Endothelial cell of umbilical vein (primary cell): ENCODE measurements around the gene DGCR2. TPM values are rescaled to one million over a fixed set of nuclear protein-coding genes. Genes with fewer than 3 reads are reported as not detected.

Source experiments
- BruUV-seq: library from RNA; stranded (reverse); fragments of 400-500 nt; replicated peaks from 2 replicates; lab custom pipeline; 2021; lab: Mats Ljungman, UMichigan
- CTCF ChIA-PET: fragments of 300-600, 350-600 bp; sonication (Branson Sonifier 250); formaldehyde crosslinking; loops from one replicate; lab custom pipeline; 2021; ENCODE audit warnings: antibody characterized with exemption, inconsistent platforms; lab: Charles Lee
- POLR2A ChIA-PET: fragments of 300-600, 350-600 bp; sonication (Branson Sonifier 250); formaldehyde crosslinking; loops from one replicate; lab custom pipeline; 2021; ENCODE audit warnings: antibody characterized with exemption, inconsistent platforms; lab: Charles Lee
- DNase-seq: peaks from one replicate; pipeline ENCODE4 v3.0.0-alpha.2; 2011; ENCODE audit warnings: low read depth, low spot score
- FAIRE-seq: peaks from 2 replicates; lab custom pipeline; 2011; peaks lifted over from hg19 to GRCh38; lab: Jason Lieb, UNC
- H2AFZ ChIP-seq: 2 replicates; pipeline ENCODE4 v1.6.0; 2012; ENCODE audit warnings: low read depth, low read length, control low read depth, inconsistent platforms
- H3K27ac ChIP-seq: 2 replicates; pipeline ENCODE4 v1.5.1; 2011; ENCODE audit warnings: low read depth, mild to moderate bottlenecking, control low read depth, low read length, moderate library complexity; ENCODE audit not compliant: insufficient read depth
- H3K27me3 ChIP-seq, 2 experiments: 2 replicates each; pipeline versions ENCODE4 v1.6.0 to v1.6.1; 2011; ENCODE audit warnings: low read length in 2 of 2, mixed read lengths in 1 of 2; ENCODE audit not compliant: control insufficient read depth in 2 of 2, insufficient read depth in 2 of 2
- H3K36me3 ChIP-seq, 2 experiments: 2 replicates in 1 of 2; 3 replicates in 1 of 2; pipeline ENCODE4 v1.5.1; 2011; ENCODE audit warnings: low read length in 2 of 2, mild to moderate bottlenecking in 1 of 2, moderate library complexity in 1 of 2; ENCODE audit not compliant: control insufficient read depth in 2 of 2, insufficient read depth in 2 of 2; ENCODE audit errors: extremely low read depth in 1 of 2
- H3K4me1 ChIP-seq: 3 replicates; pipeline ENCODE4 v1.5.1; 2011; ENCODE audit warnings: mild to moderate bottlenecking, low read length; ENCODE audit not compliant: control insufficient read depth, insufficient read depth; ENCODE audit errors: extremely low read depth
- H3K4me2 ChIP-seq: 2 replicates; pipeline ENCODE4 v1.6.1; 2011; ENCODE audit warnings: low read length, control low read depth, mixed read lengths; ENCODE audit not compliant: insufficient read depth
- H3K4me3 ChIP-seq, 3 experiments: fragments of 200-600 bp in 1 of 3; sonication (generic), shearing (Covaris generic) in 1 of 3; replicated peaks in 1 of 3; 2 replicates each; pipeline ENCODE4 v1.5.1; 2011 to 2016; ENCODE audit warnings: control low read depth in 3 of 3, low read length in 3 of 3, mild to moderate bottlenecking in 2 of 3, inconsistent platforms in 1 of 3, low read depth in 1 of 3, moderate library complexity in 1 of 3; ENCODE audit not compliant: insufficient read depth in 1 of 3
- H3K79me2 ChIP-seq: 2 replicates; pipeline ENCODE4 v1.6.0; 2012; ENCODE audit warnings: low read length, inconsistent platforms; ENCODE audit not compliant: control insufficient read depth, insufficient read depth
- H3K9ac ChIP-seq: replicated peaks from 2 replicates; pipeline ENCODE3; 2011; ENCODE audit warnings: low read length, control low read depth; ENCODE audit not compliant: insufficient read depth; ENCODE audit errors: extremely low read depth
- H3K9me1 ChIP-seq: replicated peaks from 3 replicates; pipeline ENCODE4 v1.6.0; 2011; ENCODE audit warnings: mild to moderate bottlenecking, low read length; ENCODE audit not compliant: control insufficient read depth, insufficient read depth; ENCODE audit errors: extremely low read depth
- H3K9me3 ChIP-seq: replicated peaks from 2 replicates; pipeline ENCODE4 v1.5.1; 2012; ENCODE audit warnings: low read length, inconsistent platforms; ENCODE audit not compliant: control insufficient read depth, insufficient read depth
- H4K20me1 ChIP-seq: replicated peaks from 2 replicates; pipeline ENCODE3; 2011; ENCODE audit warnings: mild to moderate bottlenecking, low read length; ENCODE audit not compliant: control insufficient read depth, insufficient read depth; ENCODE audit errors: extremely low read depth
- EZH2 ChIP-seq: IDR thresholded peaks from 2 replicates; pipeline ENCODE4 v1.6.1; 2012; ENCODE audit warnings: borderline replicate concordance, low read depth, mild to moderate bottlenecking, moderate library complexity, low read length, inconsistent platforms; ENCODE audit not compliant: severe bottlenecking
- FOS ChIP-seq: IDR thresholded peaks from 2 replicates; pipeline ENCODE4 v1.6.1; 2011; ENCODE audit warnings: mild to moderate bottlenecking, low read length, moderate library complexity, borderline replicate concordance; ENCODE audit not compliant: insufficient read depth
- GATA2 ChIP-seq: IDR thresholded peaks from 2 replicates; pipeline ENCODE4 v1.7.0; 2011; ENCODE audit warnings: low read depth, mild to moderate bottlenecking, moderate library complexity, mixed read lengths, low read length; ENCODE audit not compliant: insufficient read length, insufficient read depth
- JUN ChIP-seq: IDR thresholded peaks from 2 replicates; pipeline ENCODE4 v1.6.1; 2011; ENCODE audit warnings: borderline replicate concordance, low read depth; ENCODE audit not compliant: insufficient read length, insufficient read depth
- MYC ChIP-seq: IDR thresholded peaks from one replicate; pipeline ENCODE4 v1.6.1; 2011; ENCODE audit warnings: mild to moderate bottlenecking, low read depth, low read length
- POLR2A ChIP-seq: IDR thresholded peaks from 2 replicates; pipeline ENCODE4 v1.6.1; 2012; ENCODE audit warnings: low read depth, mild to moderate bottlenecking, control low read depth, low read length
- POLR2AphosphoS5 ChIP-seq: IDR thresholded peaks from 2 replicates; pipeline ENCODE4 v1.6.1; 2012; ENCODE audit warnings: low read depth, mild to moderate bottlenecking, control low read depth, low read length, moderate library complexity; ENCODE audit not compliant: insufficient read depth
- dilution Hi-C: fragments of 300-500 bp; cut with MboI; formaldehyde crosslinking; loops from one replicate; pipeline ENCODE4 v1.15.0; 2019; ENCODE audit warnings: low sequenced_read_pairs; ENCODE audit not compliant: extremely low pct_ligation_motif_present
- intact Hi-C: fragments of 100-400 bp; cut with micrococcal nuclease; formaldehyde crosslinking; loops from one replicate; pipeline ENCODE4 v1.10.0; 2022
- polyA plus RNA-seq, 4 experiments: library from polyadenylated mRNA; depleted of rRNA in 3 of 4; stranded (reverse) in 3 of 4; unstranded in 1 of 4; fragments of >200 nt; gene quantifications; 2 replicates each; pipeline versions ENCODE4 v1.2.1 to v1.2.3, GENCODE V29; 2011 to 2012; ENCODE audit warnings: missing spikeins in 1 of 4
- total RNA-seq: library from RNA; stranded (reverse); gene quantifications from 2 replicates; pipeline ENCODE4 v1.2.3, GENCODE V29; 2021
- TF ChIP-seq, protein P1 (sequence below): IDR thresholded peaks from 2 replicates; pipeline ENCODE4 v1.6.1; 2011; ENCODE audit not compliant: insufficient read depth, insufficient read length
- TF ChIP-seq, protein P2 (sequence below), 2 donors: IDR thresholded peaks; 1 replicate in 1 of 2; 2 replicates in 1 of 2; pipeline ENCODE4 v1.5.1; 2011; ENCODE audit warnings: low read length in 2 of 2, mild to moderate bottlenecking in 2 of 2, moderate library complexity in 2 of 2, control low read depth in 1 of 2, inconsistent platforms in 1 of 2, low read depth in 1 of 2; ENCODE audit not compliant: insufficient read depth in 1 of 2; ENCODE audit errors: extremely low read depth in 1 of 2

The DGCR2 gene
- total and polyA plus RNA-seq, 2 donors (not counting 3 experiments of a cell fraction or from before 2014, with no cell fraction given) = 44.8 to 51.2 TPM

DNA sequence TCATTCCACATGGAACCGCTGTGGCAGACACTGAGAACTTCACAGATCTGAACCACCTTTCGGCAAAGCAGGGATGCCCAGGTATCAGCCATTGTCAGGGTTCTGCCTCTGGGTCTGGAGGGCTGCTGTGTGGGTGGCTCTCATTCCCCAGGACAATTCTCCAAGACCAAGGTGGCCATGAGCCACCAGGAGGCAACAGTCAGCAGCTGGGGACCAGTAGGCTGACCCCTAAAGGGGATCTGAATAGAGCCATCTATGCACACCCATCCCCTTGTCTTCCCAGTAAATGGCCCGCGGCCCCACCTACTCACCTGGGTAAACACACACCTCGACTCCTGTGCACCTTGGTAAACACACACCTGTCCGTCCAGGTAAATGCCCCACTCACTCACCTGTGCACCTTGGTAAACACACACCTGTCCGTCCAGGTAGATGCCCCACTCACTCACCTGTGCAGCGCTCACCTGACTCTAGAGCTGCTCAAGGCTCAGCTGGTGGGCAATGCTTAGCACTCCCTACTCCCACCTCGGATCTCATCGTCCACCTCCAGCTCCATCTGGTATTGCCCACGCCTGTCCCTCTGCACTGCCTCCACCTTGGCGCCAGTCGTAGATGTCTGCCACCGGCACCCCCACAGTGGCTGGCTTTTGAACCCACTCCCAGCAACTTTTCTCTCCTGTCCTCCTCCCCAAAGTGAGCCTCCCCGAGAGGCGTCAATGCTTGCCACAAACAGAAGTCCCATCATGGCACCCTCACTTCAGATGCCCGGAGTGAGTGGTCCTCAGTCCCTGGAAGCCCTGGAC, 46.1 kb upstream of the DGCR2 start:
- FAIRE-seq (no peak), DNase-seq (no peak)
- no TSS peak for BruUV-seq
- ChIA-PET POLR2A (interaction anchor here (0.5 to 0.8 kb wide), 2 partner anchors 10 to 493 kb away, joined by 5 read pairs; no protein-coding TSS in a partner anchor), CTCF (interaction anchor here (1.2 kb wide), 1 partner anchor 10 kb away, joined by 3 read pairs; no protein-coding TSS in a partner anchor)
- Histone ChIP-seq H3K36me3 (no peaks in the 10 kb centered on the region), H3K79me2 (peaks cover 18% of the 10 kb centered on the region), H4K20me1 (no peaks in the 10 kb centered on the region), H3K27ac (no peak overlapping the region), H3K4me2 (no peak overlapping the region), H3K9ac (no peak overlapping the region), H2AFZ (no peak overlapping the region), H3K9me3 (no peaks in the 10 kb centered on the region), H3K4me1 (peaks cover 17% of the 10 kb centered on the region), H3K9me1 (no peaks in the 10 kb centered on the region), H3K27me3 (peaks cover 22 to 24% of the 10 kb centered on the region in 2 experiments), H3K4me3 (no peak overlapping the region)
- intact Hi-C loops (no loop called here), dilution Hi-C loops (no loop called here)
- TF ChIP-seq POLR2A (no peak), JUN (no peak), EZH2 (no peak)

DNA sequence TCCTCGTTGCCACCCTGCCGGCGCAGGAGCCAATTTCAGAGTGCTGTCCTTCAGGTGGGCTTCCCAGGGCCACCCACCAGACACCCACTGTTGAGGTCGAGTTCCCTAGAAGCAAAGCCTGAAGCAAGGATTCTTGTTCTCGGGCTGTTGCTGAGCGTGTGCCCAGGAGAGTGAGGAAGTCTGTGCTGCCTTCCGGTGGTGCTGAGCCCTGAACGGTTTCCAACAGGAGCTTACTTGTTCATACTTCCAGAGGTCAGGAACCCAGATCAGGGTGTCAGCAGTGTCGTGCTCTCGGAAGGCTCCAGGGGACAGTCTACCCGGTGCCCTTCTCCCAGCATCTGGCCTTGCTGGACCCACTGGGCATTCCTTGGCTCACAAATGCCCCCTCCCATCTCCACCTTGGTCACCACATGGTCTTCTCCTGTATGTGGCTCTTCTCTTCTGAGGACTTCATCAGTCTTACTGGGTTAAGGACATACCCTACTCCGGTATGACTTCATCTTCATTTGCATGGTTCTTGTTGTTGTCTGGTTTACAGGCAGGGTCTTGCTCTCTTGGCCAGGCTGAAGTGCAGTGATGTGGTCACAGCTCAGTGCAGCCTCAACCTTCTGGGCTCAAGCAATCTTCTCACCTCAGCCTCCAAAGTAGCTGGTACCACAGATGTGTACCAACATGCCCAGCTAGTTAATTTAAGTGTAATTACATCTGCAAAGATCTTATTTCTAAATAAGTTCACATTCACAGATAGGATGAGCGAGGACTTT, 45.1 kb upstream of the DGCR2 start:
- BruUV-seq = no TSS peak
- CTCF ChIA-PET = interaction anchor here (1.1 kb wide), 1 partner anchor 12 kb away, joined by 5 read pairs; no protein-coding TSS in a partner anchor

More for the DNA sequence above, 45.1 kb upstream of the DGCR2 start:
- no peak for DNase-seq
- no peak overlapping the region for H3K9ac ChIP-seq
- no peaks in the 10 kb centered on the region for H3K9me1 ChIP-seq
- H3K79me2 ChIP-seq = peaks cover 8% of the 10 kb centered on the region
- no peak for TF ChIP-seq MYC
- no peak for TF ChIP-seq POLR2AphosphoS5
- TF ChIP-seq, protein P1, sequence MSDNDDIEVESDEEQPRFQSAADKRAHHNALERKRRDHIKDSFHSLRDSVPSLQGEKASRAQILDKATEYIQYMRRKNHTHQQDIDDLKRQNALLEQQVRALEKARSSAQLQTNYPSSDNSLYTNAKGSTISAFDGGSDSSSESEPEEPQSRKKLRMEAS = no peak
- TF ChIP-seq GATA2 = no peak
- TF ChIP-seq POLR2A = no peak
- TF ChIP-seq, protein P2, sequence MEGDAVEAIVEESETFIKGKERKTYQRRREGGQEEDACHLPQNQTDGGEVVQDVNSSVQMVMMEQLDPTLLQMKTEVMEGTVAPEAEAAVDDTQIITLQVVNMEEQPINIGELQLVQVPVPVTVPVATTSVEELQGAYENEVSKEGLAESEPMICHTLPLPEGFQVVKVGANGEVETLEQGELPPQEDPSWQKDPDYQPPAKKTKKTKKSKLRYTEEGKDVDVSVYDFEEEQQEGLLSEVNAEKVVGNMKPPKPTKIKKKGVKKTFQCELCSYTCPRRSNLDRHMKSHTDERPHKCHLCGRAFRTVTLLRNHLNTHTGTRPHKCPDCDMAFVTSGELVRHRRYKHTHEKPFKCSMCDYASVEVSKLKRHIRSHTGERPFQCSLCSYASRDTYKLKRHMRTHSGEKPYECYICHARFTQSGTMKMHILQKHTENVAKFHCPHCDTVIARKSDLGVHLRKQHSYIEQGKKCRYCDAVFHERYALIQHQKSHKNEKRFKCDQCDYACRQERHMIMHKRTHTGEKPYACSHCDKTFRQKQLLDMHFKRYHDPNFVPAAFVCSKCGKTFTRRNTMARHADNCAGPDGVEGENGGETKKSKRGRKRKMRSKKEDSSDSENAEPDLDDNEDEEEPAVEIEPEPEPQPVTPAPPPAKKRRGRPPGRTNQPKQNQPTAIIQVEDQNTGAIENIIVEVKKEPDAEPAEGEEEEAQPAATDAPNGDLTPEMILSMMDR (IDR thresholded peaks at IDR 0.05; ENCODE audit: extremely low read depth in 1 of 2, insufficient read depth in 1 of 2, low read depth in 1 of 2, low read length in 2 of 2) = no peak
- TF ChIP-seq FOS = no peak
- TF ChIP-seq EZH2 = no peak
- TF ChIP-seq JUN = no peak
- no peak overlapping the region for H3K27ac ChIP-seq
- no peaks in the 10 kb centered on the region for H3K9me3 ChIP-seq
- no peak overlapping the region for H2AFZ ChIP-seq
- no peak overlapping the region for H3K4me3 ChIP-seq
- intact Hi-C loops = no loop called here
- H3K36me3 ChIP-seq = no peaks in the 10 kb centered on the region
- no peak overlapping the region for H3K4me2 ChIP-seq
- H3K27me3 ChIP-seq = peaks cover 22 to 26% of the 10 kb centered on the region in 2 experiments
- POLR2A ChIA-PET = no interaction called here
- dilution Hi-C loops = no loop called here
- no peak for FAIRE-seq
- no peaks in the 10 kb centered on the region for H4K20me1 ChIP-seq
- peaks cover 7% of the 10 kb centered on the region for H3K4me1 ChIP-seq
